Neural cell (in vitro differentiated cells): ENCODE results near the gene TIAM2.

ENCODE experiments used
- EP300 ChIP-seq: fragments of 450-650 bp; conservative IDR thresholded peaks from 2 replicates; pipeline ENCODE4 v1.6.1; 2014; ENCODE audit warnings: antibody characterized with exemption, mild to moderate bottlenecking, moderate library complexity; ENCODE audit not compliant: poor library complexity, severe bottlenecking
- RAD21 ChIP-seq: fragments of 450-650 bp; conservative IDR thresholded peaks from 2 replicates; pipeline ENCODE4 v1.6.1; 2014; ENCODE audit warnings: antibody characterized with exemption, mild to moderate bottlenecking, moderate library complexity
- TF ChIP-seq, protein P1 (sequence below): IDR thresholded peaks from 2 replicates; pipeline ENCODE4 v1.6.1; 2012; ENCODE audit warnings: borderline replicate concordance
- TF ChIP-seq, protein P2 (sequence below): fragments of 450-650 bp; IDR thresholded peaks from 2 replicates; pipeline ENCODE4 v1.5.1; 2014; ENCODE audit warnings: antibody characterized with exemption, mild to moderate bottlenecking, moderate library complexity; ENCODE audit not compliant: poor library complexity, severe bottlenecking

DNA sequence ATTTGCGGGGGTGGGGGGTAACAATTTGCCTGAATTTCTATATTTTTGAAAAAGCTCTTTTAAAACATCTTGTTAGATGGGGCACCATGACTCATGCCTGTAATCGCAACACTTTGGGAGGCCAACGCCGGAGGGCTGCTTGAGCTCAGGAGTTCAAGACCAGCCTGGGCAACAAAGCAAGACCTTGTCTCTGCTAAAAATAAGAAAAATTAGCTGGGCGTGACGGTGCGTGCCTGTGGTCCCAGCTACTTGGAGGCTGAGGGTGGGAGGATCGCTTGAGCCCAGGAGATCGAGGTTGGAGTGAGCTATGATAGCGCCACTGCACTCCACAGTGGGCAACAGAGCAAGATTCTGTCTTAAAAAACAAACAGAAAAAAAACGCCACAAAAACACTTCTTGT, 41.5 kb upstream of the TIAM2 start:
- TF ChIP-seq, protein P1, sequence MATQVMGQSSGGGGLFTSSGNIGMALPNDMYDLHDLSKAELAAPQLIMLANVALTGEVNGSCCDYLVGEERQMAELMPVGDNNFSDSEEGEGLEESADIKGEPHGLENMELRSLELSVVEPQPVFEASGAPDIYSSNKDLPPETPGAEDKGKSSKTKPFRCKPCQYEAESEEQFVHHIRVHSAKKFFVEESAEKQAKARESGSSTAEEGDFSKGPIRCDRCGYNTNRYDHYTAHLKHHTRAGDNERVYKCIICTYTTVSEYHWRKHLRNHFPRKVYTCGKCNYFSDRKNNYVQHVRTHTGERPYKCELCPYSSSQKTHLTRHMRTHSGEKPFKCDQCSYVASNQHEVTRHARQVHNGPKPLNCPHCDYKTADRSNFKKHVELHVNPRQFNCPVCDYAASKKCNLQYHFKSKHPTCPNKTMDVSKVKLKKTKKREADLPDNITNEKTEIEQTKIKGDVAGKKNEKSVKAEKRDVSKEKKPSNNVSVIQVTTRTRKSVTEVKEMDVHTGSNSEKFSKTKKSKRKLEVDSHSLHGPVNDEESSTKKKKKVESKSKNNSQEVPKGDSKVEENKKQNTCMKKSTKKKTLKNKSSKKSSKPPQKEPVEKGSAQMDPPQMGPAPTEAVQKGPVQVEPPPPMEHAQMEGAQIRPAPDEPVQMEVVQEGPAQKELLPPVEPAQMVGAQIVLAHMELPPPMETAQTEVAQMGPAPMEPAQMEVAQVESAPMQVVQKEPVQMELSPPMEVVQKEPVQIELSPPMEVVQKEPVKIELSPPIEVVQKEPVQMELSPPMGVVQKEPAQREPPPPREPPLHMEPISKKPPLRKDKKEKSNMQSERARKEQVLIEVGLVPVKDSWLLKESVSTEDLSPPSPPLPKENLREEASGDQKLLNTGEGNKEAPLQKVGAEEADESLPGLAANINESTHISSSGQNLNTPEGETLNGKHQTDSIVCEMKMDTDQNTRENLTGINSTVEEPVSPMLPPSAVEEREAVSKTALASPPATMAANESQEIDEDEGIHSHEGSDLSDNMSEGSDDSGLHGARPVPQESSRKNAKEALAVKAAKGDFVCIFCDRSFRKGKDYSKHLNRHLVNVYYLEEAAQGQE: no peak
- TF ChIP-seq, protein P2, sequence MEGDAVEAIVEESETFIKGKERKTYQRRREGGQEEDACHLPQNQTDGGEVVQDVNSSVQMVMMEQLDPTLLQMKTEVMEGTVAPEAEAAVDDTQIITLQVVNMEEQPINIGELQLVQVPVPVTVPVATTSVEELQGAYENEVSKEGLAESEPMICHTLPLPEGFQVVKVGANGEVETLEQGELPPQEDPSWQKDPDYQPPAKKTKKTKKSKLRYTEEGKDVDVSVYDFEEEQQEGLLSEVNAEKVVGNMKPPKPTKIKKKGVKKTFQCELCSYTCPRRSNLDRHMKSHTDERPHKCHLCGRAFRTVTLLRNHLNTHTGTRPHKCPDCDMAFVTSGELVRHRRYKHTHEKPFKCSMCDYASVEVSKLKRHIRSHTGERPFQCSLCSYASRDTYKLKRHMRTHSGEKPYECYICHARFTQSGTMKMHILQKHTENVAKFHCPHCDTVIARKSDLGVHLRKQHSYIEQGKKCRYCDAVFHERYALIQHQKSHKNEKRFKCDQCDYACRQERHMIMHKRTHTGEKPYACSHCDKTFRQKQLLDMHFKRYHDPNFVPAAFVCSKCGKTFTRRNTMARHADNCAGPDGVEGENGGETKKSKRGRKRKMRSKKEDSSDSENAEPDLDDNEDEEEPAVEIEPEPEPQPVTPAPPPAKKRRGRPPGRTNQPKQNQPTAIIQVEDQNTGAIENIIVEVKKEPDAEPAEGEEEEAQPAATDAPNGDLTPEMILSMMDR: no peak
- TF ChIP-seq RAD21: no peak
- no peak for TF ChIP-seq EP300
